H9 (cell line): ENCODE results near the gene HHEX. TPM values are rescaled to one million over a fixed set of nuclear protein-coding genes. Genes with fewer than 3 reads are reported as not detected.

Source experiments
- DNase-seq: peaks from one replicate; pipeline ENCODE4 v3.0.0-alpha.2; 2017
- H2AFZ ChIP-seq: one replicate; pipeline ENCODE4 v1.6.1; 2013; ENCODE audit warnings: mild to moderate bottlenecking, low read length, control low read depth, moderate library complexity
- H2AK5ac ChIP-seq: 2 replicates; pipeline ENCODE4 v1.6.1; 2013; ENCODE audit warnings: low read length, control low read depth, mixed read lengths; ENCODE audit not compliant: insufficient read length
- H2BK120ac ChIP-seq: one replicate; pipeline ENCODE4 v1.6.1; 2013; ENCODE audit warnings: low read depth, mild to moderate bottlenecking, low read length, control low read depth, inconsistent platforms; ENCODE audit not compliant: poor library complexity, severe bottlenecking
- H2BK12ac ChIP-seq: 2 replicates; pipeline ENCODE4 v1.6.1; 2013; ENCODE audit warnings: low read length, control low read depth, mixed read lengths, low read depth; ENCODE audit not compliant: insufficient read length
- H2BK15ac ChIP-seq: 2 replicates; pipeline ENCODE4 v1.6.1; 2013; ENCODE audit warnings: low read depth, low read length, control low read depth
- H2BK20ac ChIP-seq: one replicate; pipeline ENCODE4 v1.6.1; 2013; ENCODE audit warnings: low read depth, mild to moderate bottlenecking, low read length, control low read depth, inconsistent platforms; ENCODE audit not compliant: poor library complexity, severe bottlenecking
- H2BK5ac ChIP-seq: 2 replicates; pipeline ENCODE4 v1.6.1; 2013; ENCODE audit warnings: low read length, control low read depth, mixed read lengths; ENCODE audit not compliant: insufficient read length
- H3K14ac ChIP-seq: 2 replicates; pipeline ENCODE4 v1.6.1; 2013; ENCODE audit warnings: low read length, control low read depth; ENCODE audit not compliant: insufficient read depth
- H3K18ac ChIP-seq: 2 replicates; pipeline ENCODE4 v1.6.1; 2013; ENCODE audit warnings: low read depth, mild to moderate bottlenecking, mixed read lengths, low read length, control low read depth; ENCODE audit not compliant: insufficient read length
- H3K23ac ChIP-seq: 2 replicates; pipeline ENCODE4 v1.6.1; 2013; ENCODE audit warnings: low read length, control low read depth, mixed read lengths, low read depth; ENCODE audit not compliant: insufficient read length
- H3K23me2 ChIP-seq: 2 replicates; pipeline ENCODE4 v1.6.1; 2013; ENCODE audit warnings: low read depth, mild to moderate bottlenecking, mixed read lengths, low read length, control low read depth; ENCODE audit not compliant: insufficient read length, poor library complexity, severe bottlenecking
- H3K27ac ChIP-seq: 2 replicates; pipeline ENCODE4 v1.5.1; 2013; ENCODE audit warnings: low read length, control low read depth, mixed read lengths, low read depth; ENCODE audit not compliant: insufficient read length
- H3K27me3 ChIP-seq: 2 replicates; pipeline ENCODE4 v1.6.1; 2013; ENCODE audit warnings: low read length, control low read depth, inconsistent platforms; ENCODE audit not compliant: insufficient read depth
- H3K4ac ChIP-seq: 2 replicates; pipeline ENCODE4 v1.6.1; 2013; ENCODE audit warnings: low read depth, mild to moderate bottlenecking, control low read depth, inconsistent platforms, low read length, moderate library complexity
- H3K4me1 ChIP-seq: 2 replicates; pipeline ENCODE4 v1.6.1; 2013; ENCODE audit warnings: low read length, control low read depth, inconsistent platforms; ENCODE audit not compliant: insufficient read depth
- H3K4me2 ChIP-seq: 2 replicates; pipeline ENCODE4 v1.6.1; 2013; ENCODE audit warnings: low read length, control low read depth, mixed read lengths; ENCODE audit not compliant: insufficient read length, insufficient read depth
- H3K56ac ChIP-seq: 2 replicates; pipeline ENCODE4 v1.6.1; 2013; ENCODE audit warnings: low read depth, mild to moderate bottlenecking, mixed read lengths, low read length, control low read depth; ENCODE audit not compliant: insufficient read length
- H3K79me1 ChIP-seq: 2 replicates; pipeline ENCODE4 v1.6.1; 2013; ENCODE audit warnings: low read depth, mild to moderate bottlenecking, moderate library complexity, low read length, control low read depth, inconsistent platforms; ENCODE audit not compliant: insufficient read depth, poor library complexity, severe bottlenecking
- H3K79me2 ChIP-seq: 2 replicates; pipeline ENCODE4 v1.6.1; 2013; ENCODE audit warnings: low read length, control low read depth, inconsistent platforms; ENCODE audit not compliant: insufficient read depth
- H3K9ac ChIP-seq: 2 replicates; pipeline ENCODE4 v1.6.1; 2013; ENCODE audit warnings: low read length, control low read depth, mixed read lengths; ENCODE audit not compliant: insufficient read length; ENCODE audit errors: extremely low read depth
- H3K9me3 ChIP-seq: one replicate; pipeline ENCODE4 v1.6.1; 2013; ENCODE audit warnings: low read depth, low read length, inconsistent platforms; ENCODE audit not compliant: control insufficient read depth
- H3T11ph ChIP-seq: one replicate; pipeline ENCODE4 v1.6.1; 2013; ENCODE audit warnings: mild to moderate bottlenecking, low read length, control low read depth, inconsistent platforms
- H4K20me1 ChIP-seq: one replicate; pipeline ENCODE4 v1.6.1; 2013; ENCODE audit not compliant: control insufficient read depth, insufficient read length, insufficient read depth
- H4K5ac ChIP-seq: 2 replicates; pipeline ENCODE4 v1.6.1; 2013; ENCODE audit warnings: low read depth, mild to moderate bottlenecking, mixed read lengths, low read length, control low read depth; ENCODE audit not compliant: insufficient read length
- H4K8ac ChIP-seq: replicated peaks from 2 replicates; pipeline ENCODE4 v1.6.1; 2013; ENCODE audit warnings: low read length, control low read depth, mixed read lengths, low read depth; ENCODE audit not compliant: insufficient read length
- H4K91ac ChIP-seq: 2 replicates; pipeline ENCODE4 v1.6.1; 2013; ENCODE audit warnings: low read depth, mild to moderate bottlenecking, moderate library complexity, mixed read lengths, low read length, control low read depth; ENCODE audit not compliant: insufficient read length
- H3K27ac Mint-ChIP-seq, 3 experiments: 2 replicates in 2 of 3; 3 replicates in 1 of 3; pipeline ENCODE4 v1.8.0; 2020 to 2021; ENCODE audit warnings: mixed read lengths in 3 of 3, mild to moderate bottlenecking in 1 of 3, moderate library complexity in 1 of 3
- H3K27me3 Mint-ChIP-seq: 2 replicates; pipeline ENCODE4 v1.8.0; 2021; ENCODE audit warnings: low read depth, mild to moderate bottlenecking, moderate library complexity, mixed read lengths
- H3K36me3 Mint-ChIP-seq, 3 experiments: 2 replicates in 2 of 3; 3 replicates in 1 of 3; pipeline ENCODE4 v1.8.0; 2020 to 2021; ENCODE audit warnings: low read depth in 3 of 3, mixed read lengths in 3 of 3; ENCODE audit not compliant: insufficient read depth in 1 of 3
- H3K4me1 Mint-ChIP-seq, 2 experiments: 2 replicates each; pipeline ENCODE4 v1.8.0; 2020; ENCODE audit warnings: mixed read lengths in 2 of 2
- H3K4me3 Mint-ChIP-seq, 2 experiments: 2 replicates in 1 of 2; 3 replicates in 1 of 2; pipeline ENCODE4 v1.8.0; 2020 to 2021; ENCODE audit warnings: mild to moderate bottlenecking in 2 of 2, mixed read lengths in 2 of 2, moderate library complexity in 1 of 2
- H3K9me3 Mint-ChIP-seq, 2 experiments: 2 replicates in 1 of 2; 3 replicates in 1 of 2; pipeline ENCODE4 v1.8.0; 2020; ENCODE audit warnings: mild to moderate bottlenecking in 2 of 2, mixed read lengths in 2 of 2, moderate library complexity in 1 of 2
- WGBS: extraction: QIAGEN DNeasy Blood & Tissue Kit; methylation state at CpG from one replicate; pipeline ENCODE4 v1.1.7; 2013; ENCODE audit warnings: missing lambda C conversion rate, low lambda C conversion rate, mixed read lengths; ENCODE audit not compliant: insufficient read length; ENCODE audit errors: extremely low coverage; 5-methylcytosine and 5-hydroxymethylcytosine counted together
- total RNA-seq: library from RNA; stranded (reverse); gene quantifications from 2 replicates; pipeline ENCODE4 v1.2.1, GENCODE V29; 2021
- TF ChIP-seq, protein P1 (sequence below): fragments of 200-600 bp; sonication (generic); conservative IDR thresholded peaks from 3 replicates; pipeline ENCODE4 v1.8.0; 2021; ENCODE audit warnings: antibody characterized with exemption, mild to moderate bottlenecking

Gene HHEX
- total RNA-seq, 1 experiment from 2014 or later, result 2.2 TPM

DNA sequence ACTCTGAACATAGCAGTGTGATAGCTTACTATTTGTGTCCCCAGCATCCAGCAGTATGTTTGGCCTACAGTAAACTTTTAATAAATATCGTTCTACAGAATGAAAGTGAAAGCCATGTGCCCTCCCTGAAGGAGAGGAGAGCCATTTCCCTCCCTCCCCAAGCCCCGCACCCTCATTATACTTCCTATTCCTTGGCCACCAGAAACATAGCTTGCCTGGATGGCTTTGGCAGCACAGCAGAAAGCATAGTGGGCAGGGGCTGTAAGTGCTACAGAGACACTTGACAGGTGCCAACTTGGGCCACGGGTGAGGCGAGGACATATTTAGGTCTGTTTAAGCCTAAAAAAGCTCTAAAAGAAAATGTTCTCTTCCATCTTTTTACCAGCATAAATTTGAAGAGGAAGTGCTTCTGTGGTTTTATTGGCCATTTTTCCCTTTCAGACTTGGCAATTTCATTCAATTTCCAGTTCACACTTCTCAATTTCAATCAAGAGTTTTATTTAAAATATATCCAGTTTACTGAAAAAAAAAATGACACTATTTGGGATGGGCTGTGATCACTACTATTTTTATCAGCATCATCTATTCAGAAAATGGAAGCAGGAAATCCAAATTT lies 12.7 kb downstream of the HHEX start:
- H2BK15ac ChIP-seq, result no peak overlapping the region
- H3K4me1 ChIP-seq, result no peaks in the 10 kb centered on the region
- H2AK5ac ChIP-seq, result no peak overlapping the region
- no peak overlapping the region for H3K27ac ChIP-seq
- no peak overlapping the region for H3K4ac ChIP-seq
- no peak overlapping the region for H2BK5ac ChIP-seq
- no peaks in the 10 kb centered on the region for H3K79me2 ChIP-seq
- no peak overlapping the region for H3K56ac ChIP-seq
- H3K79me1 ChIP-seq, result no peaks in the 10 kb centered on the region
- no peak overlapping the region for H2BK12ac ChIP-seq
- no peak overlapping the region for H2AFZ ChIP-seq
- no peak overlapping the region for H2BK120ac ChIP-seq
- H4K5ac ChIP-seq, result no peak overlapping the region
- peaks cover 61% of the 10 kb centered on the region for H3K27me3 Mint-ChIP-seq
- H3K14ac ChIP-seq, result no peak overlapping the region
- no peak overlapping the region for H3K18ac ChIP-seq
- no peaks in the 10 kb centered on the region for H4K20me1 ChIP-seq
- H3K4me3 Mint-ChIP-seq, result no peak overlapping the region; a peak in 1 of 5 replicates
- TF ChIP-seq, protein P1, sequence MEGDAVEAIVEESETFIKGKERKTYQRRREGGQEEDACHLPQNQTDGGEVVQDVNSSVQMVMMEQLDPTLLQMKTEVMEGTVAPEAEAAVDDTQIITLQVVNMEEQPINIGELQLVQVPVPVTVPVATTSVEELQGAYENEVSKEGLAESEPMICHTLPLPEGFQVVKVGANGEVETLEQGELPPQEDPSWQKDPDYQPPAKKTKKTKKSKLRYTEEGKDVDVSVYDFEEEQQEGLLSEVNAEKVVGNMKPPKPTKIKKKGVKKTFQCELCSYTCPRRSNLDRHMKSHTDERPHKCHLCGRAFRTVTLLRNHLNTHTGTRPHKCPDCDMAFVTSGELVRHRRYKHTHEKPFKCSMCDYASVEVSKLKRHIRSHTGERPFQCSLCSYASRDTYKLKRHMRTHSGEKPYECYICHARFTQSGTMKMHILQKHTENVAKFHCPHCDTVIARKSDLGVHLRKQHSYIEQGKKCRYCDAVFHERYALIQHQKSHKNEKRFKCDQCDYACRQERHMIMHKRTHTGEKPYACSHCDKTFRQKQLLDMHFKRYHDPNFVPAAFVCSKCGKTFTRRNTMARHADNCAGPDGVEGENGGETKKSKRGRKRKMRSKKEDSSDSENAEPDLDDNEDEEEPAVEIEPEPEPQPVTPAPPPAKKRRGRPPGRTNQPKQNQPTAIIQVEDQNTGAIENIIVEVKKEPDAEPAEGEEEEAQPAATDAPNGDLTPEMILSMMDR, result no peak
- H3K36me3 Mint-ChIP-seq, result no peaks in the 10 kb centered on the region
- no peak overlapping the region for H3K9ac ChIP-seq
- no peak overlapping the region for H4K91ac ChIP-seq
- peaks cover 4% of the 10 kb centered on the region; the same call in 1 of the 2 replicates for H3K27me3 ChIP-seq
- H4K8ac ChIP-seq, result no peak overlapping the region
- H3K9me3 ChIP-seq, result no peaks in the 10 kb centered on the region
- no peak overlapping the region for H3K23ac ChIP-seq
- no peak overlapping the region for H3K27ac Mint-ChIP-seq
- DNase-seq, result no peak
- H3K4me2 ChIP-seq, result no peak overlapping the region
- peaks cover 4% of the 10 kb centered on the region for H3K23me2 ChIP-seq
- no peaks in the 10 kb centered on the region; a peak in 1 of 5 replicates for H3K9me3 Mint-ChIP-seq
- no peak overlapping the region for H2BK20ac ChIP-seq
- peaks cover 7 to 10% of the 10 kb centered on the region in 2 experiments for H3K4me1 Mint-ChIP-seq
- H3T11ph ChIP-seq, result no peak overlapping the region
- no CpG with 5 or more reads among the region's 4 CpGs for WGBS
